KMS-11 (cell line): ENCODE results near the gene DIAPH3.

Experiments used
- H2AFZ ChIP-seq: fragments of 200-600 bp; sonication (generic); 2 replicates; pipeline ENCODE4 v1.6.1; 2016; ENCODE audit warnings: antibody characterized with exemption, mixed run types, low read depth
- H3K27ac ChIP-seq: fragments of 200-600 bp; sonication (generic); 2 replicates; pipeline ENCODE4 v1.6.1; 2016; ENCODE audit warnings: mild to moderate bottlenecking, mixed run types
- H3K27me3 ChIP-seq: fragments of 200-600 bp; sonication (generic); 2 replicates; pipeline ENCODE4 v1.6.1; 2017; ENCODE audit warnings: mild to moderate bottlenecking, low read depth, mixed run types, moderate library complexity; ENCODE audit not compliant: insufficient read depth
- H3K36me3 ChIP-seq: fragments of 200-600 bp; sonication (generic); 2 replicates; pipeline ENCODE4 v1.6.1; 2017; ENCODE audit warnings: mild to moderate bottlenecking, mixed run types; ENCODE audit not compliant: insufficient read depth
- H3K4me1 ChIP-seq: fragments of 200-600 bp; sonication (generic); 2 replicates; pipeline ENCODE4 v1.6.1; 2016; ENCODE audit warnings: mild to moderate bottlenecking, low read depth, mixed run types; ENCODE audit not compliant: poor library complexity, severe bottlenecking
- H3K4me2 ChIP-seq: fragments of 200-600 bp; sonication (generic); 2 replicates; pipeline ENCODE4 v1.7.0; 2016; ENCODE audit warnings: mild to moderate bottlenecking, mixed run types
- H3K4me3 ChIP-seq: fragments of 200-600 bp; sonication (generic); IDR thresholded peaks from 2 replicates; pipeline ENCODE4 v1.6.1; 2017; ENCODE audit warnings: low read depth, low read length, mixed read lengths; ENCODE audit not compliant: insufficient read depth
- H3K79me2 ChIP-seq: fragments of 200-600 bp; sonication (generic); 2 replicates; pipeline ENCODE4 v1.6.1; 2016; ENCODE audit warnings: low read depth, mixed run types; ENCODE audit not compliant: insufficient read depth
- H3K9ac ChIP-seq: fragments of 200-600 bp; sonication (generic); 2 replicates; pipeline ENCODE4 v1.6.1; 2016; ENCODE audit warnings: mild to moderate bottlenecking, mixed run types
- H4K20me1 ChIP-seq: fragments of 200-600 bp; sonication (generic); 2 replicates; pipeline ENCODE4 v1.6.1; 2016; ENCODE audit warnings: mild to moderate bottlenecking, mixed run types; ENCODE audit not compliant: insufficient read depth
- TF ChIP-seq, protein P1 (sequence below): fragments of 200-600 bp; sonication (generic); conservative IDR thresholded peaks from 2 replicates; pipeline ENCODE4 v1.6.1; 2017; ENCODE audit warnings: low read depth, mild to moderate bottlenecking, antibody characterized with exemption, low read length, moderate library complexity, mixed read lengths

The DIAPH3 gene

DNA sequence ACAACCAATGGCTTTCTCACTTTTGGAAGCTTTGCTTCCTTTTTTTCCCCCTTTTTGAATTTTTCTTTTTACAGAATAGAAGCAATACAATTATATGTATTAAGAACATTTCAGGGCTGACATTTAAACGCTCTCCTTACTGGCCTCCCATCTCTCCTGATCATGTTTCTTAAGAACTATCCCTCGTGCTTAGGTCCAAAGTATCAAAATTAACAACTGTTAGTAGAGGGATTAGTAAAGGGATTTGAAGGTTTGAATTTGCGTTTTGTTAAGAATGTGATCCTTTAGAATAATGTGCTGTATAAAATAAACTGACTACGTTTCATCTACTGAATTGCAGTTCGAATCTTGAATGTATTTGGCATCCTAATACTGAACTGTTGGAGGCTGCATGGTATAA is 424.8 kb downstream of the DIAPH3 start:
- Histone ChIP-seq H4K20me1 (no peaks in the 10 kb centered on the region), H3K36me3 (no peaks in the 10 kb centered on the region), H3K27ac (no peak overlapping the region), H3K9ac (no peak overlapping the region), H3K4me3 (no peak overlapping the region), H3K4me1 (no peaks in the 10 kb centered on the region), H3K4me2 (no peak overlapping the region), H3K27me3 (no peaks in the 10 kb centered on the region), H3K79me2 (no peaks in the 10 kb centered on the region), H2AFZ (no peak overlapping the region)
- TF ChIP-seq, protein P1, sequence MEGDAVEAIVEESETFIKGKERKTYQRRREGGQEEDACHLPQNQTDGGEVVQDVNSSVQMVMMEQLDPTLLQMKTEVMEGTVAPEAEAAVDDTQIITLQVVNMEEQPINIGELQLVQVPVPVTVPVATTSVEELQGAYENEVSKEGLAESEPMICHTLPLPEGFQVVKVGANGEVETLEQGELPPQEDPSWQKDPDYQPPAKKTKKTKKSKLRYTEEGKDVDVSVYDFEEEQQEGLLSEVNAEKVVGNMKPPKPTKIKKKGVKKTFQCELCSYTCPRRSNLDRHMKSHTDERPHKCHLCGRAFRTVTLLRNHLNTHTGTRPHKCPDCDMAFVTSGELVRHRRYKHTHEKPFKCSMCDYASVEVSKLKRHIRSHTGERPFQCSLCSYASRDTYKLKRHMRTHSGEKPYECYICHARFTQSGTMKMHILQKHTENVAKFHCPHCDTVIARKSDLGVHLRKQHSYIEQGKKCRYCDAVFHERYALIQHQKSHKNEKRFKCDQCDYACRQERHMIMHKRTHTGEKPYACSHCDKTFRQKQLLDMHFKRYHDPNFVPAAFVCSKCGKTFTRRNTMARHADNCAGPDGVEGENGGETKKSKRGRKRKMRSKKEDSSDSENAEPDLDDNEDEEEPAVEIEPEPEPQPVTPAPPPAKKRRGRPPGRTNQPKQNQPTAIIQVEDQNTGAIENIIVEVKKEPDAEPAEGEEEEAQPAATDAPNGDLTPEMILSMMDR, result no peak

DNA sequence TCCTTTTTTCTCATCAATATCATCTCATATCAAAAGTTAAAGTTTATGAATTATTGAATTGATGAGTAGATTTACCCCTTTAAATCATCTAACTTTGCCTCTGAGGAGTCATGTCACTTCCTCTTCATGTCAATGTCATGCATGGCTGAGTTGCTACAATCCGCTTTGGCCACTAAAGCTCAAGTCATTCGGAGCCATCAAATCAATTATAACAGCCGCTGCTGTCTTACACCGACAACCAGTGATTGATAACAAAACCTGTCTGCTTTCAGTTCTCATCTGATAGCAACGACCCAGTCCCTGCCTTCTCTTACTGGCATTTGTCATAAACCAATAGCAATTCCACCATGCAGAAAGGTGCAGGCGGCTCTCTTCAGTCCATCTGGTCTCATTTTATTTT is 429.3 kb downstream of the DIAPH3 start:
- H3K36me3 ChIP-seq, result no peaks in the 10 kb centered on the region
- H3K27me3 ChIP-seq, result no peaks in the 10 kb centered on the region
- no peak overlapping the region for H3K9ac ChIP-seq
- H3K79me2 ChIP-seq, result no peaks in the 10 kb centered on the region
- H2AFZ ChIP-seq, result no peak overlapping the region
- no peak overlapping the region for H3K4me2 ChIP-seq
- TF ChIP-seq, protein P1, result no peak
- H3K27ac ChIP-seq, result no peak overlapping the region
- H3K4me1 ChIP-seq, result no peaks in the 10 kb centered on the region
- H3K4me3 ChIP-seq, result no peak overlapping the region
- no peaks in the 10 kb centered on the region for H4K20me1 ChIP-seq

- H3K4me1 ChIP-seq, result no peaks in the 10 kb centered on the region
- H3K27ac ChIP-seq, result no peak overlapping the region
- no peaks in the 10 kb centered on the region for H4K20me1 ChIP-seq
- no peak overlapping the region for H2AFZ ChIP-seq
- H3K36me3 ChIP-seq, result no peaks in the 10 kb centered on the region
- no peak overlapping the region for H3K9ac ChIP-seq
- H3K4me2 ChIP-seq, result no peak overlapping the region
- TF ChIP-seq, protein P1, result no peak
- H3K4me3 ChIP-seq, result no peak overlapping the region
- H3K79me2 ChIP-seq, result no peaks in the 10 kb centered on the region
- no peaks in the 10 kb centered on the region for H3K27me3 ChIP-seq
Measured at GRCh38 chr13:59733744-59734143, 430.0 kb downstream of the DIAPH3 start.

- no peak overlapping the region for H3K4me2 ChIP-seq
- H2AFZ ChIP-seq, result no peak overlapping the region
- H3K79me2 ChIP-seq, result no peaks in the 10 kb centered on the region
- TF ChIP-seq, protein P1, result no peak
- no peak overlapping the region for H3K9ac ChIP-seq
- H3K4me3 ChIP-seq, result no peak overlapping the region
- H3K36me3 ChIP-seq, result no peaks in the 10 kb centered on the region
- no peak overlapping the region for H3K27ac ChIP-seq
- H3K4me1 ChIP-seq, result no peaks in the 10 kb centered on the region
- no peaks in the 10 kb centered on the region for H4K20me1 ChIP-seq
- H3K27me3 ChIP-seq, result no peaks in the 10 kb centered on the region
Measured at GRCh38 chr13:59730026-59730425, 433.7 kb downstream of the DIAPH3 start.
